Measurements from ENCODE around the gene B3GNT5. TPM values are rescaled to one million over a fixed set of nuclear protein-coding genes. Genes with fewer than 3 reads are reported as not detected.

The B3GNT5 gene
- polyA plus RNA-seq, 4 donors = 22.6 to 26.9 (median 24.0) TPM

DNA sequence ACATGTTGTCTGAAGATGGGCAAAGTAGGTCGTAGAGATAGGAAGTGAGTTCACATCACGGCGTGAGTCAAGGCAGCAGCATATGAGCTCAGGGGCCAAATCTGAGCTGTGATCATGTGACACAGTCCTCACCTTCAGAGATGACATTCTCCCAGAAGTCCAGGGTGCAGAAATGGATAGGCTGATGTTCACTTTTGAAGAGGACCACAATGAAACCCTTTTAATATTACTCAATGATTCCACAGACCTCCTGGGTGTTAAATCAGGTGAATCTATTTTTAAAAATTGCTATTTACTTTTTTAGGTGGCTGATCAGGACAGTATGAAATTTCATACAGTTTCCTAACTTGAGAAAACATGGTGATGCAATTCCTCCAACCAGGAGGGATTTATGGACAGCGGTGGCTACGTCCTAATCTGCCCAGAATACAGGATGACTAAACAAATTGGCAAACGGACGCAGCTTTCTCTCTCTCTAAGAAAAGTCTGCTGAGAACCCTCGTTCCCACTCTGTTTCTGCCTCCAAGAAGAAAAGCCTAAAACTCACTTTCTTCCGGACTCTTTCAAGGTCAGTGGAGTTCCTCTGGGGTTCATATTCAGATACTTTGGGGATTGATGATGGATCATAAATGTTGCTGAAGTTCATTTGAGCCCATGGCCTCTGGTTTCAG, 34.4 kb downstream of the B3GNT5 start:
- DNase-seq (ENCODE audit: low read depth in 4 of 4, low spot score in 2 of 4) = no peak

DNA sequence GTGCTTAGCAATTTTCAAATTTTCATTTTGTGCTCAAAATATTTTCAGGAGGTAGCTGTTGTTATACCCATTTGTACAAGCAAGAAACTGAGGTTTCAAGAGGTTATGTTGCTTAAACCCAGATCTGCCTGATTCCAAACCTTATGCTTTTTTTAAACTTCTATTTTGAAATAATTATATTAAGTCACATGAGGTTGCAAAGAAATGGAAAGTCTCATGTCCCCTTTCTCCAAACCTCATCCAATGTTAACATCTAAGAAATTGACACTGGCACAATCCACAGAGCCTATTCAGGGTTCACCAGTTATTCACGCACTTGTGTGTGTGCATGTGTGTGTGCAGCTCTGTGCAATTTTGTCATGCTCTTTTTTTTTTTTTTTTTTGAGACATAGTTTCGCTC, 35.1 kb downstream of the B3GNT5 start:
- no peak for DNase-seq (ENCODE audit: low read depth in 4 of 4, low spot score in 2 of 4)

GRCh38 chr3:183290216-183290615, 37.2 kb downstream of the B3GNT5 start:
- DNase-seq (ENCODE audit: low read depth in 4 of 4, low spot score in 2 of 4) = no peak

- DNase-seq (ENCODE audit: low read depth in 4 of 4, low spot score in 2 of 4) = no peak
These were observed 38.5 kb downstream of the B3GNT5 start for GRCh38 chr3:183291497-183292031.

DNA sequence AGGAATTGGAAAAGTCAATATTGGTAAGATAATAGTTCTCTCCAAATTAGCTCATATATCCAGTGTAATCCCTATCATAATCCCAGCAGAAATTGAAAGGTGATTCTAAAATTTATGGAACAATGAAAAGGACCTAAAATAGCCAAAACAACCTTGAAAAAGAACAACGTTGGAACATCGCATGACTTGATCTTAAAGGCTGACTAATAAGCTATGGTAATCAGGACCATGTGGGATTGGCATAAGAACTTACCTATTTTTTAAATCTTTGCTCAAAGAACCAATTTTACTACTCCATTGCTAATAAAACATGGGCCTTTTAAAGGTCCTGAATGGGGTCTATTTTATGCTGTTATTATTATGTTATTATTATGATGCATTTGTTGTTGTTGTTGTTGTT, 40.9 kb downstream of the B3GNT5 start:
- DNase-seq (ENCODE audit: low read depth in 4 of 4, low spot score in 2 of 4) = no peak

DNA sequence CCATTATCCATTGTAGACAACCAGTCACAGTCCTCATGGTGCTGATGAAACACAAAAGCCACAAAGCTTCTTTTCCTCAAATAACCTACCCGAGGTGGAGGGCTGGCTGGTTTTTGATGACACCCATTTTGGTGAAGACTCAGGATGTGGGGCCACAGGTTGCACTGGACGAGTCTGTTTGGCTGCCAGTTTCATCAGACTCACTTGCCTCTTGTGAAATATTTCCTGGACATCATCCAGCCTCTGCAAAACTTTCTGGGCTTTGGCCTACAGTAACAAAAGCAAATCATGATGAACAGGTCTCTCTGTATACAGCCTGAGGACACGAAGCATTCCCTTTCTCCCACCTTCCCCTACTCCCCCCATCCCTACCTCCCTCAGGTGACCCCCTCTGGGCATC, 42.2 kb downstream of the B3GNT5 start:
- no peak for DNase-seq (ENCODE audit: low read depth in 4 of 4, low spot score in 2 of 4)

DNA sequence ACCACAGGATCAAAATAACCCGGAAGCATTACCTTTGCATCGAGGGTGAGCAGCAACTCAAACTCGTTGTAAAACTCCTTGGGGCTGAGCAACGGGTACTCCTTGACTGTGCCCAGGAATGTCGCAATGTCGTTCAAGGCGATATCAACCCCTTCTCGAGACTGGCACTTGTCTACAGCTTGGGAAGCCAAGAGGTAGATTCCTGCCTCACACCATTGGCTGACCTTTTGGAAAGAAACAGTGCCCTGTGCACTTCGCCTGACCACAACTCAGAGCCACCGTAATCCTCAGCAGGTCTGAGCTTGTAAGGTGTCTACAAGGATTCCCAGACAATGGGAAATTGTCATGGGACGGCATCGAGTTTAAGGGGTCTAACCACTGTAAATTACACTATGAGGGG, 43.9 kb downstream of the B3GNT5 start:
- DNase-seq (ENCODE audit: low read depth in 4 of 4, low spot score in 2 of 4) = no peak

DNA sequence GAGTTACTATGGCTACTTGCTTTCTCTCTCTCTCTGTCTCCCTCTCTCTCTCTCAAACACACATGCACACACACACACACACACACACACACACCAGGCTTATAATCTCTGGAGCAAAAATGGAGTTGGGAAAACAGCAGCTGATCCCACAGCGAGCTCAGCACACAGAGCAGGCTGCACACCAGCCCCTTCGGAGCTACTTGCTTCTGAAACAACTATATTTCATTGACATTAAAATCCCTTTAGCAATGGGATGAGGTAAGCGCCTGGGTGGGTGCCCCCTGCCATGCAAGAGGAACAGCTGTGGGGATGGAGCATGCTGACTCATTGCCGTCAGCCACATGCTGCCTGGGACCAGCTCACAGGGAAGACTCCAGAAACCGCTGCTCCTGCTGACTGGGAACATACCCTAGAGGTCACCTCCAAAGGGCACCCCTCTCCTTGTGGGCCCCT, 45.7 kb downstream of the B3GNT5 start:
- DNase-seq (ENCODE audit: low read depth in 4 of 4, low spot score in 2 of 4) = no peak

- DNase-seq (ENCODE audit: low read depth in 4 of 4, low spot score in 2 of 4) = no peak
These were observed 46.9 kb downstream of the B3GNT5 start for GRCh38 chr3:183299976-183300375.

DNA sequence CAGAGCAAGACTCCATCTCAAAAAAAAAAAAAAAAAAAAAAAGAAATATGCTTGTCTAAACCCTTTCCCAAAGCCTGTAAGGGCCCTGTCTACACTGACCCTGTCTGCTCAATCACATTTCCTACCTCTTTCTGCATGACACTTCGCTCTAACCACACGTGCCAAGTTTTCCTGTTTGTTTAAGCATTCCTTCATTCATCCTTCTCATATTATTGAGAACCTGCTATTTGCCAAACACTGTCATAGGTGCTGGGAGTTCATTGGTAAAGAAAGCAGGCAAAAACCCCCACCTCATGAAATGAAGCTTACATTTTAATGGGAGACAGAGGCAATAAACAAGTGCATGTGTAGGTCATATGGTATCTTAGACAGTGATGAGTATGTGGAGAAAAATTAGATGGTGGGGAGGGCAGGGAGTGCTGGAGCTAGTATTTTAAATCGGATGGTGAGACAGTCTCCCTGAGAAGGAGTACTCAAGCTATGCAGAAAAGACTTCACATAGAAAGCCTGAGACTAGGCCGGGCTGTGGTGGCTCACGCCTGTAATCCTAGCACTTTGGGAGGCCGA, 48.0 kb downstream of the B3GNT5 start:
- DNase-seq (ENCODE audit: low read depth in 4 of 4, low spot score in 2 of 4) = no peak

DNA sequence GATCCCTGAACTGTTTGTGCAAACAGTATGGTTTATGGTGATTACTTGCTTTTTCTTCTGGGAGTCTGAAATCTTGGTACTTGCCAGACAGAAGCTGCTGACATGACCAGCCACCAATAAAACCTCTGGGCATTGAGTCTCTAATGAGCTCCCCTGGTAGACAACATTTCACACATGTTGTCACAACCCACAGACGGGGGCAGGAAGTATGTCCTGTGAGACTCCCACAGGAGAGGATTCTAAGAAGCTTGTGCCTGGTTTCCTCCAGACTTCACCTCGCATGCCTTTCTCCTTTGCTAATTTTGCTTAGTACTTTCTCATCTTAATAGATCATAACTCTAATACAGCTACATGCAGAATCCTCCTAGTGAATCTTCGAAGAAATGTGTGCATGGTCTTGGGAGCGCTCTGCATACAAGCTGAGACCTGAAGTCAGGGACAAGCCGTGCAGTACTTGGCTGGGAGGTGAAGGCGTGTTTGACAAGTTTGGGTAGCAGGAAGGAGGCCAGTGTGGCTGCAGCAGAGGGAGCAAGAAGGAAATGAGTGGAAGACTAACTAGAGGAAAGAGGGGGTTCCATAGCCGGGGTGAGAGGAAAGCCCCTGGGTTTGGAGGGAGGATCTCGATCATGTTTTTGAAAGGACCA, 49.0 kb downstream of the B3GNT5 start:
- no peak for DNase-seq (ENCODE audit: low read depth in 4 of 4, low spot score in 2 of 4)

DNA sequence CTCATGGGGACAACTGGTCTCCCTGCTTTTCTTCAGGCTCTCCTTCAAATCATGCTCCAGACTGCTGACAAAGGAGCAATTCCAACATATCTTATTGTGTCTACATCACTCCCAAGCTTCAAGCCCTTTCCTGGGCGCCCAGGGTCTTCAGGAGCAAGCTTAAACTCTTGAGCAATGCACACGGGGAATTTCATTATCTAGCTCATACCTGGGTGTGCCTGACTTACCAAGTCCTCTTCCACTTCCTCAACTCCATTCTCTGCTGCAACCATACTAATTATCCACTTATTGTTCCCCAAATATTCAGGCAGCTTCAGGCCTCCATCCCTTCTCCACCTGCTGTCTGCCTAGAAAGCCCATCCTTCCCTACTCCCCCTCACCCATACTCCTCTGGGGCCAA, 50.6 kb downstream of the B3GNT5 start:
- DNase-seq (ENCODE audit: low read depth in 4 of 4, low spot score in 2 of 4) = no peak

GRCh38 chr3:183306798-183307671, 54.0 kb downstream of the B3GNT5 start:
- no peak for DNase-seq (ENCODE audit: low read depth in 4 of 4, low spot score in 2 of 4)

DNA sequence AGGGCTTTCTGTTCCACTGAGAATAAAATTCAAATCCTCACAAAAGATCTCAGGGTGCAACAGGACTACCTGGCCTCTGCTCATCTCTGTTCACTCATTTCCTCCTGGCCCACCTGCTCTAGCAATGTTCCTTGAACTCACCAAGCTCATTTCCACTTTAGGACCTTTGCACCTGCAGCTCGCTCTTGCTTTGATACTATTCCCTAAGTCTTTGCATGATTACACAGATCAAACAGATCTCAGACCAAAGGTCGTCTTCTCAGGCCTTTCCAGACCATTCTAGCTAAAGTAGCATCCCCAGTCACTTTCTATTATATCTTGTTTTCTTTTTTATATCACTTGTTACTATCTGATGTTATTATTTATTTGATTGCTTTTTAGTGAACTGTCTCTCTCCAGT, 54.7 kb downstream of the B3GNT5 start:
- no peak for DNase-seq (ENCODE audit: low read depth in 4 of 4, low spot score in 2 of 4)

DNA sequence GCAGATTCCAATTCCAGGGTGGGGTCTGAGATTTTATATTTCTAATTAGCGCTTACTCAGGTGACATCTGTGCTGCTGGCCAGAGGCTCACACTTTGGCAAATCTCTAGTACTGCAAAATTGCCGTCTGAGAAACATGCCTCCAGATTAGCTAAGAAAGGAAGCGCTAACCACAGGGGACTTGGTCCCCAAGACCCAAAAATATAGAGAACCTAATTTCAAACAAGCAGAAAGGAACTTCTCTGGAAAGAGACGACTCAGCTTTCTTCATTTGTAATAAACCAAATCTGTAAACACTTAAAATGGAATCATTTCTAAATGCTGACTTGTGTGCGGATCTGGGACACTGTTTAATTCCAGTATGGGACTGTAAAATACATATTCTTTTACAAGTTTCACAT, 55.7 kb downstream of the B3GNT5 start:
- DNase-seq (ENCODE audit: low read depth in 4 of 4, low spot score in 2 of 4) = no peak

DNA sequence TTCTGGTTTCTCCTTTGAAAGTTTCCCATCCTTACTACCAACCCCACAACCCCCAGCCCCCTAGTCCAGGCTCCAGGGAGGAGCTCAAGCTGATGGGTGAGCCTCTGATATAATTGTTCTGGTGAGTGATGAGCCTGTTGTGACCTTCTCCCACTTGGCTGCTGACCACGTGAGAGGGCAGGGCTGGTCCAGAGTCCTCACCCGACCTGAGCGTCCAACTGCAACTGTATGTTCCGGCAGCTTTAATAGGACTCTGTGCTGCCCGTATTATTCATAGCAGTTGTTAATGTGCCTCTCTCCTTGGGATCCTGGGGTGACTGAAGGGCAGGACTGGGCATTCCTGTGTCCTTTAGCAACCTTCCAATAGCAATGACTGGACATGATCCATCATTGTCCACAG, 56.2 kb downstream of the B3GNT5 start:
- DNase-seq (ENCODE audit: low read depth in 4 of 4, low spot score in 2 of 4) = no peak

- no peak for DNase-seq (ENCODE audit: low read depth in 4 of 4, low spot score in 2 of 4)
These were observed 57.9 kb downstream of the B3GNT5 start for GRCh38 chr3:183310936-183311335.

- no peak for DNase-seq (ENCODE audit: low read depth in 4 of 4, low spot score in 2 of 4)
These were observed 59.4 kb downstream of the B3GNT5 start for GRCh38 chr3:183312433-183312832.

DNA sequence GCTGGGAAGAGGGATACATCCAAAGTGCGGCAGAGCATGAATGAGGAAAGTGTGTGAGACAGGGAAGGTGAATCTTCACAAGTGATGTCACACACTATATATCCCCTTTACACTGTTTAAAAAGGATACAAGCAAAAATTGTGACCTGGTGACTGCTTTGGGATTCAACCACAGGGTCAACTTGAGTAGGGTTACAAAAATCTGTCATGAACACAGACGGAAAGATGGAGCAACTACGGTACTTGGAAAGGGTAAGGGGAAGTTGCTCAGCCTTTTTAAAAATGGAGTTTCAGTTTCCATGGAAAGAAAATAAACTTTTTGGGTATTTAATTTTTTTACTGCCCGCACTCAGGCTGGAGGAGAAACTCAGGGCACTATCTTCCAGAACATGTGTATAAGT, 60.3 kb downstream of the B3GNT5 start:
- DNase-seq (ENCODE audit: low read depth in 4 of 4, low spot score in 2 of 4) = no peak

GRCh38 chr3:183313764-183314163, 60.7 kb downstream of the B3GNT5 start:
- no peak for DNase-seq (ENCODE audit: low read depth in 4 of 4, low spot score in 2 of 4)

DNA sequence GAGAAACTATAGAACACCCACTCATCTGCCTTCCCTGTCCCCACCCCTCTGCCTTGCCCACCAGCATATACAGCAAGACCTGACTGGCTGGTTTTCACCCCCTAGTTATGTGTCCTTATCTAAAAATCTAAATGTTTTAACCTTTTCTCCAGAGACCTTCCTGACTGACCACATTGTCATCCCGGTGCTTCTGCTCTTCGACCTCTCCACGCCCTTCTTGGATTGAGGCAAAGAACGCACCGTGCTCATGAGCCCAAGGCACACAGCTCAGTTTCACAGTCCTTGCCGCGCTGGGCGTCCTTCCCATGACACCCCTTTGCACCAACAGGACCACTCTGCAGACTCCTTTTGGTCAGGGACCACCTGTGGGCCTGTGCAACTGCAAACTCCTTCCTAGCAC, 62.7 kb downstream of the B3GNT5 start:
- DNase-seq (ENCODE audit: low read depth in 4 of 4, low spot score in 2 of 4) = no peak
